Neural cell (in vitro differentiated cells): ENCODE data around the gene WRAP53. TPM values are rescaled to one million over a fixed set of nuclear protein-coding genes. Genes with fewer than 3 reads are reported as not detected.

ENCODE experiments used
- H2AFZ ChIP-seq: fragments of 200-600, 300-800 bp; sonication (generic), shearing (Covaris generic); 2 replicates; pipeline ENCODE4 v1.6.0; 2014; ENCODE audit warnings: low read depth, mild to moderate bottlenecking, antibody characterized with exemption, low read length, moderate library complexity
- H3F3A ChIP-seq: fragments of 200-600 bp; shearing (Covaris generic); 2 replicates; pipeline ENCODE4 v1.6.1; 2016; ENCODE audit warnings: mild to moderate bottlenecking, moderate library complexity, mixed read lengths, antibody characterized with exemption, low read length; ENCODE audit not compliant: insufficient read depth, poor library complexity, severe bottlenecking
- H3K27ac ChIP-seq: fragments of 200-600, 300-800 bp; sonication (generic), shearing (Covaris generic); 2 replicates; pipeline ENCODE4 v1.5.1; 2014; ENCODE audit warnings: mild to moderate bottlenecking, low read length, moderate library complexity
- H3K27me3 ChIP-seq: fragments of 300-800, 200-600 bp; sonication (generic), shearing (Covaris generic); 2 replicates; pipeline ENCODE4 v1.6.0; 2014; ENCODE audit warnings: mild to moderate bottlenecking, low read depth, low read length, moderate library complexity; ENCODE audit not compliant: insufficient read depth
- H3K36me3 ChIP-seq: fragments of 300-800, 200-600 bp; sonication (generic), shearing (Covaris generic); 2 replicates; pipeline ENCODE4 v1.5.1; 2014; ENCODE audit warnings: mild to moderate bottlenecking, antibody characterized with exemption, low read length, moderate library complexity; ENCODE audit not compliant: insufficient read depth
- H3K4me2 ChIP-seq: fragments of 300-800, 200-600 bp; sonication (generic), shearing (Covaris generic); 2 replicates; pipeline ENCODE4 v1.6.0; 2014; ENCODE audit warnings: mild to moderate bottlenecking, low read length
- H3K4me3 ChIP-seq: fragments of 300-800, 200-600 bp; sonication (generic), shearing (Covaris generic); 2 replicates; pipeline ENCODE4 v1.5.1; 2014; ENCODE audit warnings: mild to moderate bottlenecking, low read length, moderate library complexity
- H3K79me2 ChIP-seq: fragments of 200-600 bp; shearing (Covaris generic); replicated peaks from 2 replicates; pipeline ENCODE4 v1.6.0; 2014; ENCODE audit warnings: mild to moderate bottlenecking, low read length, moderate library complexity; ENCODE audit not compliant: insufficient read depth
- H3K9ac ChIP-seq: fragments of 300-800, 200-600 bp; sonication (generic), shearing (Covaris generic); 2 replicates; pipeline ENCODE4 v1.6.1; 2016; ENCODE audit warnings: mild to moderate bottlenecking, low read length, mixed read lengths
- H3K9me2 ChIP-seq: fragments of 200-600 bp; shearing (Covaris generic); 2 replicates; pipeline ENCODE4 v1.6.1; 2016; ENCODE audit warnings: mild to moderate bottlenecking, low read length, mixed read lengths; ENCODE audit not compliant: insufficient read depth
- H3K9me3 ChIP-seq: fragments of 200-600, 300-800 bp; sonication (generic), shearing (Covaris generic); 2 replicates; pipeline ENCODE4 v1.6.1; 2016; ENCODE audit warnings: mild to moderate bottlenecking, mixed run types, low read length, moderate library complexity, mixed read lengths
- H4K20me1 ChIP-seq: fragments of 200-600 bp; shearing (Covaris generic); 2 replicates; pipeline ENCODE4 v1.6.1; 2016; ENCODE audit warnings: mild to moderate bottlenecking, mixed run types; ENCODE audit not compliant: insufficient read depth
- EP300 ChIP-seq: fragments of 450-650 bp; conservative IDR thresholded peaks from 2 replicates; pipeline ENCODE4 v1.6.1; 2014; ENCODE audit warnings: antibody characterized with exemption, mild to moderate bottlenecking, moderate library complexity; ENCODE audit not compliant: poor library complexity, severe bottlenecking
- EZH2 ChIP-seq: fragments of 200-600, 300-800 bp; shearing (Covaris generic), sonication (generic); IDR thresholded peaks from 2 replicates; pipeline ENCODE4 v1.6.1; 2014; ENCODE audit warnings: antibody characterized with exemption, low read length, borderline replicate concordance, mild to moderate bottlenecking; ENCODE audit not compliant: insufficient read depth, poor library complexity, severe bottlenecking
- MXI1 ChIP-seq: fragments of 450-650 bp; conservative IDR thresholded peaks from 2 replicates; pipeline ENCODE4 v1.6.1; 2014; ENCODE audit warnings: antibody characterized with exemption, mild to moderate bottlenecking; ENCODE audit not compliant: poor library complexity, severe bottlenecking
- POLR2AphosphoS5 ChIP-seq: IDR thresholded peaks from 2 replicates; pipeline ENCODE4 v1.6.1; 2012
- RAD21 ChIP-seq: fragments of 450-650 bp; conservative IDR thresholded peaks from 2 replicates; pipeline ENCODE4 v1.6.1; 2014; ENCODE audit warnings: antibody characterized with exemption, mild to moderate bottlenecking, moderate library complexity
- SMC3 ChIP-seq: fragments of 450-650 bp; conservative IDR thresholded peaks from 2 replicates; pipeline ENCODE4 v1.6.1; 2014; ENCODE audit warnings: antibody characterized with exemption, mild to moderate bottlenecking, moderate library complexity; ENCODE audit not compliant: poor library complexity
- TAF1 ChIP-seq: IDR thresholded peaks from 2 replicates; pipeline ENCODE4 v1.6.1; 2012; ENCODE audit warnings: low read depth
- polyA plus RNA-seq: library from polyadenylated mRNA; depleted of rRNA; stranded (reverse); fragments of >200 nt; gene quantifications from 2 replicates; pipeline ENCODE4 v1.2.3, GENCODE V29; 2014
- TF ChIP-seq, protein P1 (sequence below): IDR thresholded peaks from 2 replicates; pipeline ENCODE4 v1.6.1; 2012; ENCODE audit warnings: borderline replicate concordance

Gene WRAP53
- polyA plus RNA-seq, 1 donor from 2014 or later = 20.1 TPM

DNA sequence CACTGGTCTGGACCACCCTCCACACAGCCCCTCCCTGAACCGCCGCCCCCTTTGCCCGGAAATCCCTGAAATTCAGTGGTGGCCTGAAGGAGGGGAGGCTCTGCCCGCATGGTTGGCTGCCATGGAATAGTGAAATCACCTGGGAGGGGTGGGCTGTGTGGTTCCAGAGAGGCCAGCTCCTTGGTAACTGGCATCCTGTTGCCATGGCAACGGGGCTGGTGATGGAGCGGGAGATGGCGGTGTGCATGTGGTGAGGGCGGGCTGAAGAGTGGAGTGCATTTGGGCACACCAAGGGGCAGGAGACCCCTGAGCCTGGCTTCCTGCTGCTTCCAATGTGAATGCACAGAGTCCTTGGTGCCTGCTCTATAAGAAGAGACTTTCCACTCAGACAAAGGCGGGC is 19.2 kb downstream of the WRAP53 start:
- no peaks in the 10 kb centered on the region for H3K9me3 ChIP-seq
- peak overlapping the region; percentile 93 for H3K9ac ChIP-seq
- H3K27me3 ChIP-seq = no peaks in the 10 kb centered on the region
- peak overlapping the region; percentile 97 for H3K4me2 ChIP-seq
- H3K79me2 ChIP-seq = peaks cover 37% of the 10 kb centered on the region
- no peak overlapping the region for H2AFZ ChIP-seq
- no peaks in the 10 kb centered on the region for H3K36me3 ChIP-seq
- peaks cover 3% of the 10 kb centered on the region for H4K20me1 ChIP-seq
- H3K9me2 ChIP-seq = no peaks in the 10 kb centered on the region
- H3K27ac ChIP-seq = peak overlapping the region; percentile 95
- peak overlapping the region; percentile 98 for H3K4me3 ChIP-seq
- H3F3A ChIP-seq = peaks cover 6% of the 10 kb centered on the region
- TF ChIP-seq, protein P1, sequence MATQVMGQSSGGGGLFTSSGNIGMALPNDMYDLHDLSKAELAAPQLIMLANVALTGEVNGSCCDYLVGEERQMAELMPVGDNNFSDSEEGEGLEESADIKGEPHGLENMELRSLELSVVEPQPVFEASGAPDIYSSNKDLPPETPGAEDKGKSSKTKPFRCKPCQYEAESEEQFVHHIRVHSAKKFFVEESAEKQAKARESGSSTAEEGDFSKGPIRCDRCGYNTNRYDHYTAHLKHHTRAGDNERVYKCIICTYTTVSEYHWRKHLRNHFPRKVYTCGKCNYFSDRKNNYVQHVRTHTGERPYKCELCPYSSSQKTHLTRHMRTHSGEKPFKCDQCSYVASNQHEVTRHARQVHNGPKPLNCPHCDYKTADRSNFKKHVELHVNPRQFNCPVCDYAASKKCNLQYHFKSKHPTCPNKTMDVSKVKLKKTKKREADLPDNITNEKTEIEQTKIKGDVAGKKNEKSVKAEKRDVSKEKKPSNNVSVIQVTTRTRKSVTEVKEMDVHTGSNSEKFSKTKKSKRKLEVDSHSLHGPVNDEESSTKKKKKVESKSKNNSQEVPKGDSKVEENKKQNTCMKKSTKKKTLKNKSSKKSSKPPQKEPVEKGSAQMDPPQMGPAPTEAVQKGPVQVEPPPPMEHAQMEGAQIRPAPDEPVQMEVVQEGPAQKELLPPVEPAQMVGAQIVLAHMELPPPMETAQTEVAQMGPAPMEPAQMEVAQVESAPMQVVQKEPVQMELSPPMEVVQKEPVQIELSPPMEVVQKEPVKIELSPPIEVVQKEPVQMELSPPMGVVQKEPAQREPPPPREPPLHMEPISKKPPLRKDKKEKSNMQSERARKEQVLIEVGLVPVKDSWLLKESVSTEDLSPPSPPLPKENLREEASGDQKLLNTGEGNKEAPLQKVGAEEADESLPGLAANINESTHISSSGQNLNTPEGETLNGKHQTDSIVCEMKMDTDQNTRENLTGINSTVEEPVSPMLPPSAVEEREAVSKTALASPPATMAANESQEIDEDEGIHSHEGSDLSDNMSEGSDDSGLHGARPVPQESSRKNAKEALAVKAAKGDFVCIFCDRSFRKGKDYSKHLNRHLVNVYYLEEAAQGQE = peak; percentile 28
- TF ChIP-seq MXI1 (peak; percentile 76), RAD21 (no peak), EP300 (no peak), POLR2AphosphoS5 (peak; percentile 26), TAF1 (no peak)

DNA sequence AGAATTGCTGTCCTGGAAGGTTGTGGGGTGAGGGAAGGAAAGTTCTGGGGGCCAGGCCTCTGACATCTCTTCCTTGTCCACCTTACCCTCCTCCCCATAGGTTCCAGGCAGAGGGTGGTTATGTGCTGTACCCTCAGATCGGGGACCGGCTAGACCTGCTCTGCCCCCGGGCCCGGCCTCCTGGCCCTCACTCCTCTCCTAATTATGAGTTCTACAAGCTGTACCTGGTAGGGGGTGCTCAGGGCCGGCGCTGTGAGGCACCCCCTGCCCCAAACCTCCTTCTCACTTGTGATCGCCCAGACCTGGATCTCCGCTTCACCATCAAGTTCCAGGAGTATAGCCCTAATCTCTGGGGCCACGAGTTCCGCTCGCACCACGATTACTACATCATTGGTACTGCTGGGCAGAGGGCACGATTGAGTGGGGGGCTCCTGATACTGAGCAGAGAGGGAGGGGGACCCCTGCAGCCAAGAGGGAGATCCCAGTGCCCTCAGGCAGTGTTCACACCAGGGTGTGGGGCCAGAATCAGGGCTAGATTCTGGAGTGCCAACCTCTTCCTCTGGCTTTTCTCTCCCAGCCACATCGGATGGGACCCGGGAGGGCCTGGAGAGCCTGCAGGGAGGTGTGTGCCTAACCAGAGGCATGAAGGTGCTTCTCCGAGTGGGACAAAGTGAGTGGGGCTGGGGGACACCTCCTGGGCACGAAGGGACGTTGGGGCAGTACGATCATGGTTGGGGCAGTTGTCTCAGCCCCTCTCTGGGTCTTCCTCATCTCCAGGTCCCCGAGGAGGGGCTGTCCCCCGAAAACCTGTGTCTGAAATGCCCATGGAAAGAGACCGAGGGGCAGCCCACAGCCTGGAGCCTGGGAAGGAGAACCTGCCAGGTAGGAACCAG is 19.8 kb downstream of the WRAP53 start:
- H3K9me3 ChIP-seq = no peaks in the 10 kb centered on the region
- TF ChIP-seq RAD21 (no peak), EP300 (no peak), MXI1 (no peak), SMC3 (no peak), EZH2 (no peak), TAF1 (no peak), POLR2AphosphoS5 (no peak)
- TF ChIP-seq, protein P1 = no peak
- peak overlapping the region; percentile 98 for H3K4me3 ChIP-seq
- H3K36me3 ChIP-seq = no peaks in the 10 kb centered on the region
- peak overlapping the region; percentile 97 for H3K4me2 ChIP-seq
- peaks cover 3% of the 10 kb centered on the region for H4K20me1 ChIP-seq
- no peaks in the 10 kb centered on the region for H3K27me3 ChIP-seq
- no peak overlapping the region for H2AFZ ChIP-seq
- H3K9me2 ChIP-seq = no peaks in the 10 kb centered on the region
- peak overlapping the region; percentile 95 for H3K27ac ChIP-seq
- H3F3A ChIP-seq = peaks cover 11% of the 10 kb centered on the region
- H3K9ac ChIP-seq = peak overlapping the region; percentile 93
- H3K79me2 ChIP-seq = peaks cover 37% of the 10 kb centered on the region
